Fibroblast of skin of right quadriceps (primary cell): ENCODE results near the gene CTTNBP2.

ENCODE experiments used
- DNase-seq: peaks from one replicate; pipeline ENCODE4 v3.0.0-alpha.2; 2013

Gene CTTNBP2

DNA sequence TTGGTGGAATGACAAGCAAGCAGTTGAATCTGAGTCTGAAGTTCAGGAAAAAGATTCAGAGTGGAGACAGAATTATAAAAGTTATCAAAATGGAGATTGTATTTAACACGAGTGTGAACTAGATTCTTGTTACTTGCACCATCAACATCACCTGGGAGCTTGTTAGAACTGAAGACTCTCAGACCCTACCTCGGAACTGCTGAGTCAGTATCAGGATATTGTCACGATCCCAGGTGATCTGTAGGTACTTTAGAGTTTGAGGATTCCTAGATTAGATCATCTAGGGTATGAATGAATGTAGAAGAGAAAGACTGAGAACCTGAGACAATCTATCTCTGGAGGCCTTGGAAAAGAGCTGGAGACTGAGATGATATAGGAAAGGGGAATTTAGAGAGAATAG lies 194.1 kb downstream of the CTTNBP2 start:
- DNase-seq = no peak

DNA sequence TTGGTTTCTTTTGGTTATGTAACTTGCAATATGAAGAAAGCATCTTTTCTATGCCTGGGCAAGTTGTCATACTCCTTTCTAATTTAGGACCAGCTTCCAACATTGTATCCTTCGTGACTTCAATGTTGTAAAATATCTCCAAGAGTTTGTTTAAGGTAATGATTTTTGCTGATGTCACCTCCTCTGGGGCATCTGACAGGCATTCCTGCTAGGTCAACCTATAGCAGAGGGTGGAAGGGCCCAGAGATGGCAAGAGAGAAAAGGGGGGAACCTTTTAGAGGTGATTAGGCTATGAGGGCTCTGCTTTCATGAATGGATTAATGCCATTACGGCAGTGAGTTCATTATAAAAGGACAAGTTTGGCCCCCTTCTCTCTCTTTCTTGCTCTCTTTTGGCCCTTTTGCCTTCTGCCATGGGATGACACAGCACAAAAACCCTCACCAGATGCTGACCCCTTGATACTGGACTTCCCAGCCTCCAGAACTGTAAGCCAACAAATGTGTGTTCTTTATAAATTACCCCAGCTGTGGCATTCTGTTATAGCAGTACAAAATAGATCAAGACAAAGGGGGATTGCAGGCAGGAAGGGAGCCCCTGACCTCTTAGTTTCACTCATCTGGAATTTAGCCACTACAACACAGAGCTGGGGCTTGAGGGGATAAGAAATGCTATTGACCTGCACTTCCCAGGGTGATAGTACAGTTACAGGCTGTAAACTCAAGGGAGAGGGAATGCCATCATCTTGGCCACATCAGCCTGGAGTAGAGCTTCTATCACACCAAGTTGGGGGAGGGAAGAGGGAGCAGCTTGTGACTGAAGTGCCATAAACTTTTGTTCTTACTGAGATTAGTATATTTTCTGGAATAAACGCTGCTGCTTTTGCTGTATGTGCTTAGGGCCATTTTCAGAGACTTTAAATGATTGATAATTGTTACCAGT lies 197.5 kb downstream of the CTTNBP2 start:
- no peak for DNase-seq

DNA sequence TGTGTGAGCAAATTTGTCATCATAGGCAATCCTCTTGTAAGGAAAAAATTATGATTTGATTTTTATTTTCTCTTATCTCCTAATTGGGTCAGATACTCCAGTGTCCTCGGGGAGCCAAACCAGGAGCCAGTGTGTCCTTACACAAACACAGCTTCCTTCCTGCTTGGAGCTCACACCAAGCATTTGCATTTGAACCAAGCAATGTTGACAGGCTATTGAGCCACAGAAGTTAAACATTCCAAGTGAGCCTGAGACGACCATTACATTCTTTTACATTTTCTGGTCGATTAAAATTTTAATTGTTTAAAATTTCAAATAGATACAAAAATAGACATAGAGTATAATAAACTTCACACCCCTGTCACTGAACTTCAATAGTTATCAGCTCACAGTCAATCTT lies 198.6 kb downstream of the CTTNBP2 start:
- DNase-seq = no peak

DNA sequence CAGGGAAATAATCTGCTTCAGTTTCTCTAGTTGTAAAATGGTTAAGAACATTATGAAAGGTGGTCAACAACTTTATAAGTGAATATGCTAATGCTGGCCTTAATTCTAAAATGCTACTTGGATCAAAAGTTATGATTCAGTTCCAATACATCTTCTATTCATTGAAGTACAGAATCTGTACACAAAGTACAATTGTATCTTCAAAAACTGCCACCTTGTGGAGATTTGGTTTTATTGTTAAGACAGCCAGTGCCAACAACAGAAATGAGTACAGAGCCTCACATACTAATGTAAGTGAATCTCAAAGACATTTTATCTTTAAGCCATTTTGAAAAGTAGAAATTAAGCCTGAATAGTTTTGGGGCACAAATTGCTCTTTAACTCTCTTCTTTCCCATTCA lies 199.4 kb downstream of the CTTNBP2 start:
- DNase-seq = peak; percentile 22

DNA sequence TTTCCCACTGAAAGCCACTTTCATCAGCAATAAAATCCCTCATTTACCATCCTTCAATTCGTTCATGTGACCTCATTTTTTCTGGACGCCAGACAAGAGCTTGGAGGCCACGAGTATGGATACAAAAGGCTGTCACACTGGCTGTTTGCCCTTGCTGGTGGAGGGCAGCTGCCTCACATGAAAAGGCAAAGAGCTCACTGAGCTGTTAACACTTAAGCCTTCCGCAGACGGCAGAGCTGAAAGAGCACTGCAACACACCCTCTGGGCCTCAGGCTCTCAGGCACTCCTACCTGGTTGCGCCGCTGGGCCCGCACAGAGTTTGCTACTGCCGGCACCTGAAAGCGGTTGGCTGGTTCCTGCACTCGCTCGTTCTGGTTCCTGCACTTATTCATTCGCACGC lies 199.9 kb downstream of the CTTNBP2 start:
- DNase-seq = no peak

DNA sequence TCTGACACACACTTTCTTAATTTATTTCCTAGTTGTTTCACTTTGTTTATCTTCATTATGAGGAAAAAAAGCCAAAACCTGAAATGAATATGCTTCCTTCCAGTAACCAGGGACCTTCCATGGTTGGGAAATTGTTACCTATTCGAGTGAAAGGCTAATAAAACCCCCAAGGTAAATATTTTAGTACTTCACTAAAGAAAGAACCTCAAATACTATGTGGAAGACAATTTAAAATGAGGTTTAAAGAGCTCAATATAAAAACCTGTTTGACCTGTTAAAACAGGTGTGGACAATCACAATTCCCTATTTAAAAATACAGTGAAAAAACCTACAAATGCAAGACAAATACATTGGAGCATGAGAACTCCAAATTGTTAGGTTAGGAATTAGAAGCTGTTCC lies 200.8 kb downstream of the CTTNBP2 start:
- no peak for DNase-seq

DNA sequence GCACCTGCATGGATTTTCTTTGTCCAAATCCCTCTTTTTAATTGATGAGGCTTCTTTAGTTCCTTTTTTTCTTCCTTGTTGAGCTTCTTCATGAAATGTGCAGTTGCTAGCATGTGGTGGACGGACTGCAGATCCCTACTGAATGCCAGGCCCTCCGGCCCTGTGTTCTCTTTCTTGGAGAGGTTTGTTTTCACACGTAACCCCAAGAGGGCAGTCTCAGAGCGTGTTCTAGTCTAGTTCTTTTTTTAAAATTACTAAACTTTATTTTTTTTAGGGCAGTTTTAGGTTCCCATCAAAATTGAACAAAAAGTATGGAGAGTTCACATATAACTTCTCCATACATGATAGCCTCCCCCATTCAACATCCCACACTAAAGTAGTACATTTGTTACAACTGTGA lies 203.4 kb downstream of the CTTNBP2 start:
- DNase-seq = no peak

DNA sequence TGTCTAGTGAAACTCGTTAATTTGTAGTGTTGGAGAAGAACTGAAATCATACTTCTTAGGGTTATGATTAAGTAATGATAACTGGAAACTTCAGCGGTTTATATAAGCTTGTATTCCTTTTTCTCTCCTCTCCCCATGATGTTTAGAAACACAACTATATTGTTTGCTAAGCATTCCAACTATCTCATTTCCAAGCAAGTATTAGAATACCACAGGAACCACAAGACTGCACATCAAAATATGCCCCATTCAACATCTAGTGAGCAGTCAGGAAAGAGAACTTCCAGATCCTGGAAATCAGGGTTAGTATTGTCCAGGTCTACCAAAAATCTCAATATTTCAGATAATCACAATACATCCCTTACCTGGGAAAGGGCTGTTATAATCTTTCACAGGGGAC lies 205.8 kb downstream of the CTTNBP2 start:
- no peak for DNase-seq

DNA sequence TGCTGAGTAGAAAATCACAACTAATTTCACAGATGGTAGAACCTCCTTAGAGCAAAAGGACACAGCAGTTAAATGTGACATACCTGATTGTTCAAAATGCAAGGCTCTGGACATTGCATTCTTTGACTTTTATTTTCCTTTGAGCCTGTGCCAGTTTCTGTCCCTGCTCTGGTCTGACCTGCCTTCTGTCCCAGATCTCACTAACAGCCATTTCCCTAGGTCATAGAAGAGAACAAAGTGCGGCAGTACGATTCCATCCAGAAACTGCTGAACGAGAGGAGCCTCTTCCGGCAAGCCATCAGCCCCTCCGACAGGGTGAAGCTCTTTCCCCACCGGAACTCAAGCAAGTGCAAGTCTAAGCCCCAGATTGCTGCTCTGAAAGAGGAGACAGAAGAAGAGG lies 206.6 kb downstream of the CTTNBP2 start:
- DNase-seq = no peak

DNA sequence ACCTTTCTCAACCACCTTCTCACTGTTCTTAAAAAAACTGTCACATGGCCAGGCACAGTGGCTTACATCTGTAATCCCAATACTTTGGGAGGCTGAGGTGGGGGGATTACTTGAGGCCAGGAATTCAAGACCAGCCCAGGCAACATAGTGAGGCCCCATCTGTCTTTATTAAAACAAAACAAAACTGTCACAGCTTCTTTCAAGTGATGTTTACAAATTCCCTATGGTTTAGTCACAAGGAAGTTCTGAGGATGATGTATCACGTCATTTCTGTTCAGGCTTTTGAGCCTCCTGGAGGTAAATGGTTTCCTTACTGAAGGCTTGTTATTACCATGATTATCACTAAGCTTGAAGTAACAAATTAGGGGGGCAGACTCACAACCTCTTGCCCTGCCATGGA lies 207.2 kb downstream of the CTTNBP2 start:
- DNase-seq = peak; percentile 20

DNA sequence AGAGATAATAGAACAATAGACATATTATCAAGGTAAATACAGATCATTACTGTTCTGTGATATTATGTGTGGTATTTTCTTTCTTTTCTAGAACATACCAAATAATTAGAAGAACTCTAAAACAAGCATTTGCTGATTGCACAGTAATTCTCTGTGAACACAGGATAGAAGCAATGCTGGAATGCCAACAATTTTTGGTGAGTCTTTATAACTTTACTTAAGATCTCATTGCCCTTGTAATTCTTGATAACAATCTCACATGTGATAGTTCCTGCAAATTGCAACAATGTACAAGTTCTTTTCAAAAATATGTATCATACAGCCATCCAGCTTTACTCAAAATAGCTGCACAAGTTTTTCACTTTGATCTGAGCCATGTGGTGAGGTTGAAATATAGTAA lies 207.9 kb downstream of the CTTNBP2 start:
- DNase-seq = no peak

DNA sequence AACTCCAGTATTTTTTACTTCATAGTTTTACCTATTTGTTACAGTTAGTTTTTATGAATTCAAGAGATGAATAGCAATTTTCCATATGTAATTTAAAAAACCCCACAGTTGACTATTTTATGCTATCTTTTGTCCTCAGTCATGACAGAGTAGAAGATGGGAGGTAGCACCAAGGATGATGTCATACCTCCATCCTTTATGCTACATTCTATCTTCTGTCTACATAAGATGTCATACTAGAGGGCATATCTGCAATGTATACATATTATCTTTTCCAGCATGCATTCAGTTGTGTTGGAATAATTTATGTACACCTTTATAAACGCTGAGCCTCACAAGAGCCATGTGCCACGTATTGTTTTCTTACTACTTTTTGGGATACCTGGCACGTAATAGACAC lies 209.2 kb downstream of the CTTNBP2 start:
- no peak for DNase-seq

DNA sequence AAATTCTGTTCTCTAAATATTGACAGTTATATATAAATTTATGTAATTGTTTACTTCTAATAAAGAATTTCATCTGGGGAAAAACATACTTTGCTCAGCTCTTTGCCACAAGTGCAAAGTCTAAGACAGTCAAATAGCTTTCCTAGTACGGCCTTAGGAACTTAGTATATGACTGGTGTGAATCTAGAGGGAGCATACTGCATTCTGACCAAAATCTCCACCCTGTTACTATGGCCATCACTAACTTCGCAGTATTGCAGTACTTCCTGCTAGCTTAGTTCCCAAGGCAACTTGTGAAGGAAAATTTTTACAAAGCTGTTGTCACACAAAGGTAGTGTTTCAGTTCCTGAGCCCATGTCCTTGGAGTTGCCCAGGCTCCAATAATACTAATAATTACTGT lies 211.9 kb downstream of the CTTNBP2 start:
- DNase-seq = no peak
